HCT116 (cell line): ENCODE results near the gene SCP2. TPM values are rescaled to one million over a fixed set of nuclear protein-coding genes. Genes with fewer than 3 reads are reported as not detected.

Experiments
- ATAC-seq: fragments of 200-7000 bp; cut with Tn5 transposase; 2 replicates; pipeline ENCODE4 v1.9.1; 2020; ENCODE audit warnings: mild to moderate bottlenecking, moderate library complexity
- BruUV-seq: library from RNA; stranded (reverse); fragments of 400-500 nt; replicated peaks from 2 replicates; lab custom pipeline; 2021; lab: Mats Ljungman, UMichigan
- CTCF ChIA-PET: fragments of 300-600 bp; sonication (Branson Sonifier 250); formaldehyde crosslinking; loops from one replicate; lab custom pipeline; 2021; ENCODE audit warnings: antibody characterized with exemption; lab: Charles Lee
- POLR2A ChIA-PET: fragments of 300-600, 350-600 bp; sonication (Branson Sonifier 250); formaldehyde crosslinking; loops from one replicate; lab custom pipeline; 2021; ENCODE audit warnings: antibody characterized with exemption; lab: Charles Lee
- RAD21 ChIA-PET, 2 experiments: fragments of 300-600 bp; sonication (Branson Sonifier 250); formaldehyde crosslinking; loops; one replicate each; lab custom pipeline; 2023; ENCODE audit warnings: low total read pairs in 2 of 2; ENCODE audit not compliant: uncharacterized antibody in 2 of 2, unreplicated experiment in 2 of 2, low non-redundant PET in 1 of 2; lab: Charles Lee
- DNase-seq: peaks from one replicate; pipeline ENCODE4 v3.0.0-alpha.2; 2010; ENCODE audit warnings: low read depth, low spot score
- H2AFZ ChIP-seq: fragments of 200-600 bp; shearing (Covaris generic), sonication (generic); 2 replicates; pipeline ENCODE4 v1.6.1; 2017; ENCODE audit warnings: low read depth, mixed run types, mixed read lengths, antibody characterized with exemption, low read length; ENCODE audit not compliant: poor library complexity, severe bottlenecking
- H3K27ac ChIP-seq: 2 replicates; pipeline ENCODE4 v1.5.1; 2012; ENCODE audit warnings: low read depth, low read length
- H3K27me3 ChIP-seq: fragments of 200-600 bp; sonication (generic); 2 replicates; pipeline ENCODE4 v1.6.1; 2016; ENCODE audit warnings: mixed run types, low read length, mixed read lengths; ENCODE audit not compliant: insufficient read depth
- H3K36me3 ChIP-seq, 2 experiments: fragments of 200-500 bp in 1 of 2; fragments of 200-600 bp in 1 of 2; sonication (Bioruptor generic) in 1 of 2; sonication (generic) in 1 of 2; 2 replicates each; pipeline versions ENCODE4 v1.5.1 to v1.6.1; 2014 to 2016; ENCODE audit warnings: low read length in 2 of 2, inconsistent platforms in 1 of 2, mixed read lengths in 1 of 2, mixed run types in 1 of 2; ENCODE audit not compliant: insufficient read depth in 2 of 2, control insufficient read depth in 1 of 2
- H3K4me1 ChIP-seq, 2 experiments: fragments of 200-600 bp in 1 of 2; sonication (generic) in 1 of 2; 2 replicates each; pipeline versions ENCODE4 v1.5.1 to v1.6.1; 2012 to 2017; ENCODE audit warnings: low read length in 2 of 2, inconsistent platforms in 1 of 2, mild to moderate bottlenecking in 1 of 2, mixed read lengths in 1 of 2, mixed run types in 1 of 2, moderate library complexity in 1 of 2; ENCODE audit not compliant: insufficient read depth in 2 of 2, control insufficient read depth in 1 of 2
- H3K4me2 ChIP-seq: fragments of 200-600 bp; sonication (generic); 2 replicates; pipeline ENCODE4 v1.6.1; 2017; ENCODE audit warnings: mixed run types, low read length, mixed read lengths
- H3K4me3 ChIP-seq, 2 experiments: fragments of 200-600 bp in 1 of 2; sonication (generic) in 1 of 2; replicated peaks in 1 of 2; 2 replicates each; pipeline ENCODE4 v1.5.1; 2011 to 2016; ENCODE audit warnings: low read length in 2 of 2, control low read depth in 1 of 2, low read depth in 1 of 2, mild to moderate bottlenecking in 1 of 2, mixed read lengths in 1 of 2, mixed run types in 1 of 2
- H3K79me2 ChIP-seq: fragments of 200-600 bp; sonication (generic); 2 replicates; pipeline ENCODE4 v1.6.1; 2017; ENCODE audit warnings: mild to moderate bottlenecking, mixed run types, low read length, moderate library complexity, mixed read lengths; ENCODE audit not compliant: insufficient read depth
- H3K9ac ChIP-seq: fragments of 200-600 bp; sonication (generic); 2 replicates; pipeline ENCODE4 v1.6.1; 2016; ENCODE audit warnings: low read length, mixed read lengths
- H3K9me2 ChIP-seq: fragments of 200-600 bp; sonication (generic), shearing (Covaris generic); 2 replicates; pipeline ENCODE4 v1.6.1; 2017; ENCODE audit warnings: mixed run types, mild to moderate bottlenecking, moderate library complexity; ENCODE audit not compliant: insufficient read depth
- H3K9me3 ChIP-seq, 2 experiments: fragments of 200-500 bp in 1 of 2; fragments of 200-600 bp in 1 of 2; sonication (Bioruptor generic) in 1 of 2; sonication (generic) in 1 of 2; 2 replicates each; pipeline ENCODE4 v1.6.1; 2014 to 2017; ENCODE audit warnings: low read length in 2 of 2, mixed read lengths in 2 of 2, inconsistent platforms in 1 of 2, low read depth in 1 of 2, mild to moderate bottlenecking in 1 of 2, mixed run types in 1 of 2, moderate library complexity in 1 of 2; ENCODE audit not compliant: control insufficient read depth in 1 of 2, insufficient read depth in 1 of 2
- H4K20me1 ChIP-seq: fragments of 200-600 bp; sonication (generic), shearing (Covaris generic); 2 replicates; pipeline ENCODE4 v1.6.1; 2017; ENCODE audit warnings: mixed run types, mild to moderate bottlenecking, moderate library complexity; ENCODE audit not compliant: insufficient read depth
- CBX3 ChIP-seq: IDR thresholded peaks from 2 replicates; pipeline ENCODE4 v1.6.1; 2012; ENCODE audit warnings: low read depth
- ELF1 ChIP-seq: IDR thresholded peaks from 2 replicates; pipeline ENCODE4 v1.6.1; 2012; ENCODE audit warnings: low read depth, borderline replicate concordance
- EZH2phosphoT487 ChIP-seq: fragments of 200-600 bp; IDR thresholded peaks from 2 replicates; pipeline ENCODE4 v1.6.1; 2018; ENCODE audit warnings: antibody characterized with exemption, borderline replicate concordance
- FOSL1 ChIP-seq: IDR thresholded peaks from 2 replicates; pipeline ENCODE4 v1.6.1; 2012; ENCODE audit warnings: low read depth
- JUND ChIP-seq: IDR thresholded peaks from 2 replicates; pipeline ENCODE4 v1.6.1; 2012
- POLR2A ChIP-seq: IDR thresholded peaks from 2 replicates; pipeline ENCODE4 v1.7.0; 2011; ENCODE audit warnings: borderline replicate concordance; ENCODE audit not compliant: insufficient read depth, insufficient read length; ENCODE audit errors: extremely low read depth
- POLR2AphosphoS5 ChIP-seq: IDR thresholded peaks from 2 replicates; pipeline ENCODE4 v1.6.1; 2011; ENCODE audit warnings: mild to moderate bottlenecking, low read depth, low read length, moderate library complexity
- SP1 ChIP-seq: IDR thresholded peaks from 2 replicates; pipeline ENCODE4 v1.6.1; 2012; ENCODE audit warnings: low read depth
- YY1 ChIP-seq: IDR thresholded peaks from 2 replicates; pipeline ENCODE4 v1.6.1; 2011; ENCODE audit warnings: low read length, low read depth, moderate library complexity, mild to moderate bottlenecking; ENCODE audit not compliant: insufficient replicate concordance; ENCODE audit errors: extremely low read depth
- ZBTB33 ChIP-seq: IDR thresholded peaks from 2 replicates; pipeline ENCODE4 v1.6.1; 2011; ENCODE audit warnings: mild to moderate bottlenecking, low read length, moderate library complexity; ENCODE audit not compliant: insufficient replicate concordance; ENCODE audit errors: extremely low read depth
- ZFX ChIP-seq: fragments of 450-650 bp; IDR thresholded peaks from 2 replicates; pipeline ENCODE4 v1.6.1; 2017
- ZNF274 ChIP-seq: fragments of 200-500 bp; sonication (Bioruptor generic); IDR thresholded peaks from 2 replicates; pipeline ENCODE4 v1.6.1; 2014; ENCODE audit warnings: mild to moderate bottlenecking, low read depth, low read length, inconsistent platforms
- intact Hi-C: fragments of 100-400 bp; cut with micrococcal nuclease; formaldehyde crosslinking; loops from 2 replicates; pipeline ENCODE4 v1.10.0; 2022
- total RNA-seq: library from RNA; stranded (reverse); gene quantifications from one replicate; pipeline ENCODE4 v1.2.1, GENCODE V29; 2021; ENCODE audit not compliant: unreplicated experiment
- TF ChIP-seq, protein P1 (sequence below): IDR thresholded peaks from 2 replicates; pipeline ENCODE4 v1.6.1; 2012

SCP2 gene
- total RNA-seq, 1 experiment from 2014 or later, result 62.0 TPM

DNA sequence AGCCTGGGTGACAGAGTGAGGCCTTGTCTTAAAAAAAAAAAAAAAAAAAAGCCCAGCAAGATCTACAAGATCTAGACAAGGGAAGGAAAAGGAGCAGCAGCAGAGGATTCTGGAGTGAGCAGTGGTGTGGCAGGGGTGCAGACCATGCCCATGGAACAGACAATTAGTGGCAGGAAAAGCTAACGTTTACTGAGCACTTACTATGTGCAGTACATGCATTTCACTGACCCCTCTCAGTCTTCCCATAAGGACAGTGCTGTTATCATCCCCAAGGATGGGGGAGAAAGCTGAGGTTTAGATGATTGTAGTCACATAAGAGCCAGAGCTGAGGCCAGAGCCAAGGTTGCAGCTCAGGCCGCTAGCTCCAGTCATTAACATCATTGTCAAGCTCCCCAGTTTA is 140.8 kb downstream of the SCP2 start:
- ChIA-PET POLR2A (no interaction called here), CTCF (no interaction called here), RAD21 (no interaction called here)
- Histone ChIP-seq H3K9me2 (no peaks in the 10 kb centered on the region), H3K79me2 (no peaks in the 10 kb centered on the region), H2AFZ (no peak overlapping the region), H3K4me3 (no peak overlapping the region), H3K36me3 (no peaks in the 10 kb centered on the region), H3K27me3 (no peaks in the 10 kb centered on the region), H3K27ac (no peak overlapping the region), H3K9ac (no peak overlapping the region), H3K4me1 (no peaks in the 10 kb centered on the region), H3K9me3 (no peaks in the 10 kb centered on the region), H3K4me2 (no peak overlapping the region), H4K20me1 (no peaks in the 10 kb centered on the region)
- ATAC-seq (no peak), DNase-seq (no peak)
- intact Hi-C loops, result no loop called here
- no TSS peak for BruUV-seq
- TF ChIP-seq SP1 (no peak), CBX3 (no peak), EZH2phosphoT487 (no peak), ZFX (no peak), ZBTB33 (no peak), ZNF274 (no peak), YY1 (no peak), POLR2A (no peak), JUND (no peak), ELF1 (no peak), POLR2AphosphoS5 (no peak), FOSL1 (no peak)
- TF ChIP-seq, protein P1, sequence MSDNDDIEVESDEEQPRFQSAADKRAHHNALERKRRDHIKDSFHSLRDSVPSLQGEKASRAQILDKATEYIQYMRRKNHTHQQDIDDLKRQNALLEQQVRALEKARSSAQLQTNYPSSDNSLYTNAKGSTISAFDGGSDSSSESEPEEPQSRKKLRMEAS, result no peak
